Liver (tissue), 9 donors: Measurements from ENCODE around the gene PSMD6. TPM values are rescaled to one million over a fixed set of nuclear protein-coding genes. Genes with fewer than 3 reads are reported as not detected.
A peak's percentile ranks its signal among the peaks of the same experiment; 100 is the strongest.

Experiments
- DNase-seq: peaks from one replicate; pipeline ENCODE4 v3.0.0-alpha.2; 2017; ENCODE audit warnings: low spot score
- H3K27ac ChIP-seq, 2 donors: one replicate each; pipeline ENCODE4 v1.7.0; 2013; ENCODE audit warnings: inconsistent platforms in 2 of 2, low read length in 2 of 2, control low read depth in 1 of 2, low read depth in 1 of 2, mild to moderate bottlenecking in 1 of 2
- H3K27me3 ChIP-seq, 4 donors: one replicate each; pipeline versions ENCODE4 v1.6.1 to v1.7.0; 2013; ENCODE audit warnings: low read length in 3 of 4, inconsistent platforms in 1 of 4, mild to moderate bottlenecking in 1 of 4, moderate library complexity in 1 of 4; ENCODE audit not compliant: control insufficient read depth in 4 of 4, insufficient read depth in 4 of 4
- H3K36me3 ChIP-seq, 4 donors: one replicate each; pipeline versions ENCODE4 v1.6.1 to v1.7.0; 2013; ENCODE audit warnings: low read length in 3 of 4, mild to moderate bottlenecking in 3 of 4, low read depth in 1 of 4, moderate library complexity in 1 of 4; ENCODE audit not compliant: control insufficient read depth in 4 of 4, insufficient read depth in 3 of 4
- H3K4me1 ChIP-seq, 4 donors: one replicate each; pipeline versions ENCODE4 v1.6.1 to v1.7.0; 2013; ENCODE audit warnings: low read length in 3 of 4, mild to moderate bottlenecking in 3 of 4, moderate library complexity in 1 of 4; ENCODE audit not compliant: control insufficient read depth in 4 of 4, insufficient read depth in 4 of 4
- H3K4me3 ChIP-seq, 3 donors: one replicate each; pipeline versions ENCODE4 v1.6.1 to v1.7.0; 2013; ENCODE audit warnings: low read length in 3 of 3, control low read depth in 1 of 3, low read depth in 1 of 3, mild to moderate bottlenecking in 1 of 3
- H3K9ac ChIP-seq, 2 donors: one replicate each; pipeline ENCODE4 v1.7.0; 2013; ENCODE audit warnings: low read length in 2 of 2, mild to moderate bottlenecking in 2 of 2, moderate library complexity in 2 of 2, control low read depth in 1 of 2, low read depth in 1 of 2
- H3K9me3 ChIP-seq, 4 donors: one replicate each; pipeline versions ENCODE4 v1.6.1 to v1.7.0; 2013; ENCODE audit warnings: low read length in 3 of 4; ENCODE audit not compliant: control insufficient read depth in 4 of 4
- ATF3 ChIP-seq: IDR thresholded peaks from 2 replicates; pipeline ENCODE4 v1.6.1; 2016; ENCODE audit warnings: antibody characterized with exemption
- EGR1 ChIP-seq, 2 donors: IDR thresholded peaks; 2 replicates each; pipeline ENCODE4 v1.6.1; 2016 to 2018; ENCODE audit warnings: antibody characterized with exemption in 2 of 2, low read depth in 2 of 2
- FOXA2 ChIP-seq: IDR thresholded peaks from 2 replicates; pipeline ENCODE4 v1.6.1; 2016; ENCODE audit warnings: antibody characterized with exemption
- GABPA ChIP-seq, 2 donors: IDR thresholded peaks in 1 of 2; conservative IDR thresholded peaks in 1 of 2; 2 replicates each; pipeline ENCODE4 v1.6.1; 2016; ENCODE audit warnings: antibody characterized with exemption in 2 of 2, mild to moderate bottlenecking in 1 of 2, moderate library complexity in 1 of 2
- HNF4A ChIP-seq, 2 donors: conservative IDR thresholded peaks; 2 replicates each; pipeline ENCODE4 v1.6.1; 2016; ENCODE audit warnings: antibody characterized with exemption in 2 of 2, mild to moderate bottlenecking in 2 of 2
- MAX ChIP-seq: IDR thresholded peaks from 2 replicates; pipeline ENCODE4 v1.6.1; 2016; ENCODE audit warnings: antibody characterized with exemption
- NR2F2 ChIP-seq: IDR thresholded peaks from 2 replicates; pipeline ENCODE4 v1.6.1; 2016; ENCODE audit warnings: antibody characterized with exemption
- RAD21 ChIP-seq, 2 donors: IDR thresholded peaks; 2 replicates each; pipeline ENCODE4 v1.6.1; 2016; ENCODE audit warnings: antibody characterized with exemption in 2 of 2, mild to moderate bottlenecking in 2 of 2
- REST ChIP-seq: IDR thresholded peaks from 2 replicates; pipeline ENCODE4 v1.6.1; 2016; ENCODE audit warnings: antibody characterized with exemption, mild to moderate bottlenecking
- TAF1 ChIP-seq: conservative IDR thresholded peaks from 2 replicates; pipeline ENCODE4 v1.6.1; 2016; ENCODE audit warnings: antibody characterized with exemption, mild to moderate bottlenecking
- WGBS: extraction: QIAGEN DNeasy Blood & Tissue Kit; methylation state at CpG from one replicate; pipeline ENCODE4 v1.1.7; 2013; 5-methylcytosine and 5-hydroxymethylcytosine counted together
- polyA plus RNA-seq, 2 donors: library from polyadenylated mRNA; stranded (reverse) in 1 of 2; unstranded in 1 of 2; fragments of 200-250 nt in 1 of 2; fragments of >200 nt in 1 of 2; fragmentation: Nextera tagmentation in 1 of 2; extraction: Ambion mirVana in 1 of 2; gene quantifications; one replicate each; pipeline versions ENCODE4 v1.2.1 to v1.2.3, GENCODE V29; 2013 to 2015
- total RNA-seq, 2 donors: library from RNA; depleted of rRNA; stranded (reverse); fragments of >200 nt; gene quantifications; one replicate each; pipeline ENCODE4 v1.2.3, GENCODE V29; 2014
- TF ChIP-seq, protein P1 (sequence below): fragments of 150-350 bp; IDR thresholded peaks from 2 replicates; pipeline ENCODE4 v1.5.1; 2017; ENCODE audit warnings: improper control_type of control experiment, low read depth, low read length; ENCODE audit not compliant: missing input control
- donor health status: healthy.
- donor health status: healthy.
- donor health status: healthy.
- donor health status: healthy.
- donor health status: healthy.

Gene PSMD6
- total and polyA plus RNA-seq, 4 donors, result 49.3 to 72.7 (median 54.9) TPM

DNA sequence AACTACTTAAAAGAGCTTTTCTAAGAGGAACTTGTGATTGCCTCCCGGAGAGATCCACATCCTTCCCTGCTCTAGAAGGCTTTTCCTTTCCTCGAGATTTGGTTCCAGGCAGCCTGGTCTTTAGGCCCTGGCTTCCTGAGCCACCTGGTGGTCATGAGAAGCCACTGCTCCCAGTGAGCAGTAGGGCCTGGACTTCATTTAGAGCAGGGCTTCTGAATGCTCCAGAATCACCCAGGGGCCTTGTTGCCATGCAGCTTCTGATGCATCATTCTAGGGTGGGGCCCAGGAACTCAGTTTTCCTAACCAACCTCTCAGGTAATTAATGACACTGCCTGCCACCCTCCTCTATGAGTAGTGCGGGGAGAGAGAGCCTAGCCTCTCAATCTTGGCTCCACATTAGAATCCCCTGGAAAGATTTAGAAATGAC lies 29.6 kb downstream of the PSMD6 start:
- Histone ChIP-seq H3K4me3 (no peak overlapping the region), H3K27me3 (no peaks in the 10 kb centered on the region), H3K4me1 (peaks cover 0 to 10% (median 5%) of the 10 kb centered on the region in 4 donors), H3K36me3 (peaks cover 8 to 67% (median 60%) of the 10 kb centered on the region in 4 donors), H3K27ac (no peak overlapping the region), H3K9ac (no peak overlapping the region), H3K9me3 (no peaks in the 10 kb centered on the region)
- DNase-seq, result peak; percentile 54
- WGBS, result 35% methylated on average over 3 of the region's 3 CpGs
- TF ChIP-seq RAD21 (IDR thresholded peaks at IDR 0.05), result peak; percentile 99
- TF ChIP-seq ATF3, result no peak
- no peak for TF ChIP-seq GABPA (IDR thresholded peaks at IDR 0.05 in 1 of 2, conservative IDR thresholded peaks at IDR 0.05 in 1 of 2)
- TF ChIP-seq, protein P1, sequence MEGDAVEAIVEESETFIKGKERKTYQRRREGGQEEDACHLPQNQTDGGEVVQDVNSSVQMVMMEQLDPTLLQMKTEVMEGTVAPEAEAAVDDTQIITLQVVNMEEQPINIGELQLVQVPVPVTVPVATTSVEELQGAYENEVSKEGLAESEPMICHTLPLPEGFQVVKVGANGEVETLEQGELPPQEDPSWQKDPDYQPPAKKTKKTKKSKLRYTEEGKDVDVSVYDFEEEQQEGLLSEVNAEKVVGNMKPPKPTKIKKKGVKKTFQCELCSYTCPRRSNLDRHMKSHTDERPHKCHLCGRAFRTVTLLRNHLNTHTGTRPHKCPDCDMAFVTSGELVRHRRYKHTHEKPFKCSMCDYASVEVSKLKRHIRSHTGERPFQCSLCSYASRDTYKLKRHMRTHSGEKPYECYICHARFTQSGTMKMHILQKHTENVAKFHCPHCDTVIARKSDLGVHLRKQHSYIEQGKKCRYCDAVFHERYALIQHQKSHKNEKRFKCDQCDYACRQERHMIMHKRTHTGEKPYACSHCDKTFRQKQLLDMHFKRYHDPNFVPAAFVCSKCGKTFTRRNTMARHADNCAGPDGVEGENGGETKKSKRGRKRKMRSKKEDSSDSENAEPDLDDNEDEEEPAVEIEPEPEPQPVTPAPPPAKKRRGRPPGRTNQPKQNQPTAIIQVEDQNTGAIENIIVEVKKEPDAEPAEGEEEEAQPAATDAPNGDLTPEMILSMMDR, result peak; percentile 96
- no peak for TF ChIP-seq FOXA2

GRCh38 chr3:63992516-63993209 lies 30.6 kb downstream of the PSMD6 start:
- H3K27ac ChIP-seq, result no peak overlapping the region
- no peak overlapping the region for H3K9ac ChIP-seq
- no peak for DNase-seq
- H3K36me3 ChIP-seq, result peaks cover 8 to 76% (median 65%) of the 10 kb centered on the region in 4 donors
- WGBS, result 87% methylated on average over 5 of the region's 5 CpGs
- no peak overlapping the region for H3K4me3 ChIP-seq
- TF ChIP-seq TAF1 (no peak), MAX (no peak), REST (no peak), NR2F2 (no peak), HNF4A (conservative IDR thresholded peaks at IDR 0.05) (no peak), GABPA (IDR thresholded peaks at IDR 0.05 in 1 of 2, conservative IDR thresholded peaks at IDR 0.05 in 1 of 2) (no peak)
- H3K9me3 ChIP-seq, result no peaks in the 10 kb centered on the region
- H3K27me3 ChIP-seq, result no peaks in the 10 kb centered on the region
- H3K4me1 ChIP-seq, result peaks cover 0 to 4% (median under 1%) of the 10 kb centered on the region in 4 donors

- TF ChIP-seq EGR1 (IDR thresholded peaks at IDR 0.05; ENCODE audit: low read depth in 2 of 2) (no peak), TAF1 (no peak), REST (no peak), ATF3 (no peak), RAD21 (IDR thresholded peaks at IDR 0.05) (no peak)
- TF ChIP-seq, protein P1, result no peak
- Histone ChIP-seq H3K27me3 (no peaks in the 10 kb centered on the region), H3K4me1 (peaks cover 0 to 2% (median 0%) of the 10 kb centered on the region in 4 donors), H3K36me3 (peaks cover 8 to 74% (median 68%) of the 10 kb centered on the region in 4 donors), H3K9ac (no peak overlapping the region), H3K9me3 (no peaks in the 10 kb centered on the region), H3K27ac (no peak overlapping the region), H3K4me3 (no peak overlapping the region)
- DNase-seq, result no peak
- 94% methylated on average over 3 of the region's 3 CpGs for WGBS
Measured at GRCh38 chr3:63991666-63992065, 31.6 kb downstream of the PSMD6 start.
